ENCODE results near the gene CKAP4. TPM values are rescaled to one million over a fixed set of nuclear protein-coding genes. Genes with fewer than 3 reads are reported as not detected.

CKAP4 gene
- total and polyA plus RNA-seq, 8 donors: 13.7 to 98.7 (median 39.1) TPM

DNA sequence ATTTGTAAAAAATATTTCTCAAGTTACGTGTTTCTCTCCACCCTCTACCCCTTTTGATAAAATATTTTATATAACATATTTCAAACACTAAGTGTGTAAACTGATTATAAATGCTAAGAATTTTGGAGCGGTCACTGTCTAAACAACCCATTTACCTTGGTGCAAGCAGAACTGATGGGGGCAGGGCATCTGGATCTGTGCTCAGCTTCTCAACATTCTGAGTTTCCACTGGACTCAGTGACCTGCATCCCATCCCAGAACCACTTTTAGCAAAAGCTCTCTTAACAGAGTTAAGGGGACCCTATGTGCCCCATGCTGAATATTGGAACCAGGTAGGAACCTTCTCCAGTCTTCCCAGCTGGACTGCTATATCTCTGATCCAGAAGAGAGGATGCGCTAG lies 53.5 kb downstream of the CKAP4 start:
- TF ChIP-seq POLR2AphosphoS5 (IDR thresholded peaks at IDR 0.05) (no peak), POLR2A (IDR thresholded peaks at IDR 0.05) (no peak), EP300 (IDR thresholded peaks at IDR 0.05) (no peak)
- TF ChIP-seq, protein P1, sequence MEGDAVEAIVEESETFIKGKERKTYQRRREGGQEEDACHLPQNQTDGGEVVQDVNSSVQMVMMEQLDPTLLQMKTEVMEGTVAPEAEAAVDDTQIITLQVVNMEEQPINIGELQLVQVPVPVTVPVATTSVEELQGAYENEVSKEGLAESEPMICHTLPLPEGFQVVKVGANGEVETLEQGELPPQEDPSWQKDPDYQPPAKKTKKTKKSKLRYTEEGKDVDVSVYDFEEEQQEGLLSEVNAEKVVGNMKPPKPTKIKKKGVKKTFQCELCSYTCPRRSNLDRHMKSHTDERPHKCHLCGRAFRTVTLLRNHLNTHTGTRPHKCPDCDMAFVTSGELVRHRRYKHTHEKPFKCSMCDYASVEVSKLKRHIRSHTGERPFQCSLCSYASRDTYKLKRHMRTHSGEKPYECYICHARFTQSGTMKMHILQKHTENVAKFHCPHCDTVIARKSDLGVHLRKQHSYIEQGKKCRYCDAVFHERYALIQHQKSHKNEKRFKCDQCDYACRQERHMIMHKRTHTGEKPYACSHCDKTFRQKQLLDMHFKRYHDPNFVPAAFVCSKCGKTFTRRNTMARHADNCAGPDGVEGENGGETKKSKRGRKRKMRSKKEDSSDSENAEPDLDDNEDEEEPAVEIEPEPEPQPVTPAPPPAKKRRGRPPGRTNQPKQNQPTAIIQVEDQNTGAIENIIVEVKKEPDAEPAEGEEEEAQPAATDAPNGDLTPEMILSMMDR (IDR thresholded peaks at IDR 0.05): no peak
- Histone ChIP-seq H3K4me3 (no peak overlapping the region), H3K27ac (no peak overlapping the region), H3K9me3 (no peaks in the 10 kb centered on the region), H3K27me3 (no peaks in the 10 kb centered on the region), H3K36me3 (no peaks in the 10 kb centered on the region), H3K4me1 (peaks cover 0 to 18% (median 2%) of the 10 kb centered on the region in 4 donors)
- intact Hi-C loops (cut with DNase I; ENCODE audit: low total_unique reads): no loop called here
- no peak for DNase-seq
- WGBS, 5 donors: 92 to 95% (median 94%) methylated on average over 3 of the region's 3 CpGs

DNA sequence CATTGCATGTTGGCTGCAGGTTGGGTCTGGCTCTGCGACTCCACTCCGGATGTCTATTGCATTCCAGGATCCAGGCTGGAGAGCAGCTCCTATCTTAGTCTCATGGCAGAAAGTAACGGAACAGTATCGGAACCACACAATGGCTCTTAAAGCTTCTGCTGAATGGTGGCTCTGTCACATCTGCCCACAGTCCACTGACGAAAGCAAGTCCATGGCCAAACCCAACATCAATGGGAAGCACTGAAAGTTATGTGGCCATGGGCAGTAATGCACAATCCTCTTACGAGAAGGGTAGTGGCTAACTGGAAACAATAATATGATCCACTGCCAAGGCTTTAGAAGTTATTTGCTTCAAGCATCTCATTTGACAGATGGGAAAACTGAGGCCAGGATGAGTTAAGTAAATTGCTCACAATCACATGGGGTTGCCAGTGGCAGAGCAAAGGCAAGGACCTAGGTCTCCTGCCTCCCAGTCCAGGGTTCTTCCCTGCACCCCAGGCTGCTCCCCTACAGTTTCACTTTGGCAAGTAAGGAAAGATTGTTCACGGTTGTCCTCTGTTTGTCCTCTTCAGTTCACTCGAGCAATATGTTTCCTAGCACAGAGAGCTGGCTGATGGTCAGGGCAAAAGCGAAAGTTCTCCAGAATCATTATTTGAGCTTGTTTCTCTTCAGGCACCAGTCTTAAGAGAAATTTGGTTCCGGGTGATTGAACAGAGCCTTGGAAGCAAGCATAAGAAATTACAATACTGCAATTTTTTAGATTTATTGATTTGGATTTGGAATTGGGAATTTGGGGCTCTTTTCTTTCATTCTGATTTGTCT lies 54.2 kb downstream of the CKAP4 start:
- H3K4me3 ChIP-seq: no peak overlapping the region
- WGBS, 5 donors: 73 to 81% (median 76%) methylated on average over 10 of the region's 10 CpGs
- intact Hi-C loops (cut with DNase I; ENCODE audit: low total_unique reads): no loop called here
- no peak for DNase-seq
- H3K27ac ChIP-seq: no peak overlapping the region
- no peak for TF ChIP-seq POLR2AphosphoS5 (IDR thresholded peaks at IDR 0.05)
- TF ChIP-seq POLR2A (IDR thresholded peaks at IDR 0.05): no peak
- TF ChIP-seq EP300 (IDR thresholded peaks at IDR 0.05): no peak
- TF ChIP-seq, protein P1 (IDR thresholded peaks at IDR 0.05): no peak
- peaks cover 0 to 3% (median 0%) of the 10 kb centered on the region in 3 donors for H3K27me3 ChIP-seq
- peaks cover 0 to 18% (median 2%) of the 10 kb centered on the region in 4 donors for H3K4me1 ChIP-seq
- no peaks in the 10 kb centered on the region for H3K36me3 ChIP-seq
- no peaks in the 10 kb centered on the region for H3K9me3 ChIP-seq

DNA sequence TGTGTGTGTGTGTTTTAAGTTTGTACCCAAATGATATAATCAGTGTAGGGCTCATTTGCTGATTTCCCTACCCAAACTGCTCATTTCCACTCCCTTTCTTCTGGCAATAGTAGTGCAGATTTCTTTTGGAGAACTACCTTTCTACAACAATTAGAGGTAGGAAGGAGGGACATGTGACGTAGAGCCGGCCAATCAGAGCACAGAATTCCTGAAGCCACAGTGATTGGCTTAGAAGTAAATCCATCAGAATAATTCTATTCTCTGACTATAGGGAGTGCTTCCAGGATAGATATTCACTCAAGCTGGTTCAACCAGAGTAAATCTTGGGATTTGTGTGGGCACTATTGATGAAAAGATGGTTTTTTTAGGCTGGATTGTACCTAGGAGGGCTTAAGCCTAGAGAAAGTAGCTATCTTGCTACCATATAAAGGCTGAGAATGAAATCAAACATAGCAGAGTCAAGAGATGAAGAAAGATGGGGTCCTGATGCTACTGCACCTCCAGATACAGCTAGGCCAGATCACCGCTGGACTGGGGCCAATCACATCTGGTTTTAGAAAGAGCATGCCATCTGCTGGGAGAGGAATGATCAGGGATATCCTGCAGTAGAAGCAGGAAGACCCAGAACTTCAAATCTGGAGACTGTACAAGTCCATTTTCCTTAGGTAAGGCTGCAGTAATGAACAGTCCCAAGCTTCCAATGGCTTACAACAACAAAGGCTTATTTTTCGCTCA lies 55.0 kb downstream of the CKAP4 start:
- Histone ChIP-seq H3K4me3 (no peak overlapping the region), H3K36me3 (no peaks in the 10 kb centered on the region), H3K27me3 (peaks cover 0 to 11% (median 4%) of the 10 kb centered on the region in 3 donors), H3K27ac (no peak overlapping the region), H3K9me3 (no peaks in the 10 kb centered on the region), H3K4me1 (peaks cover 0 to 18% (median 2%) of the 10 kb centered on the region in 4 donors)
- intact Hi-C loops (cut with DNase I; ENCODE audit: low total_unique reads): no loop called here
- TF ChIP-seq POLR2AphosphoS5 (IDR thresholded peaks at IDR 0.05) (no peak), POLR2A (IDR thresholded peaks at IDR 0.05) (no peak), EP300 (IDR thresholded peaks at IDR 0.05) (no peak)
- TF ChIP-seq, protein P1 (IDR thresholded peaks at IDR 0.05): no peak
- DNase-seq: no peak
- WGBS, 5 donors: 92 to 96% (median 93%) methylated on average over 4 of the region's 4 CpGs

DNA sequence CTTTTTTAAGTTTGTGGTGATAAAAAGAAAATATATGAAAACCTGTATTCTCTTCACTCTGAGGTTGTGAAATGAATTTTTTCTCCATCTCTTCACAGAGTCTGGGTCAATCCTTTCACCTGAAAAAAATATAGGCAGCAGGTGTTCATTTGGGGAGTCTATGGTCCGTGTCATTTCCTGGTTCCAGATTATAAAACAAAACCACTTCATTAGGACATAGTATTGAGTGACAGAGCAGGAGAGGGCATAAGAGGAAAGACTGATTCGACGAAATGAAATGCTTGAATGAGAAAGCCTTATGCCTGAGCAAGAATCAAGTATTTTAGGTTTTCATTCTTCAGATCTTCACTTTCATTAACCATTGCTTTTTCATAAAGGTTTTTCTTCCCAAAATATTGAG lies 57.2 kb downstream of the CKAP4 start:
- no peak for TF ChIP-seq POLR2A (IDR thresholded peaks at IDR 0.05)
- TF ChIP-seq EP300 (IDR thresholded peaks at IDR 0.05): no peak
- TF ChIP-seq POLR2AphosphoS5 (IDR thresholded peaks at IDR 0.05): no peak
- TF ChIP-seq, protein P1 (IDR thresholded peaks at IDR 0.05): no peak
- Histone ChIP-seq H3K27me3 (peaks cover 0 to 16% (median 4%) of the 10 kb centered on the region in 3 donors), H3K27ac (no peak overlapping the region), H3K9me3 (no peaks in the 10 kb centered on the region), H3K36me3 (no peaks in the 10 kb centered on the region), H3K4me1 (peaks cover 0 to 11% (median 0%) of the 10 kb centered on the region in 4 donors), H3K4me3 (no peak overlapping the region)
- intact Hi-C loops (cut with DNase I; ENCODE audit: low total_unique reads): no loop called here
- WGBS, 5 donors: 80 to 89% (median 82%) methylated on average over 3 of the region's 3 CpGs
- no peak for DNase-seq

Data from stomach (tissue), 9 donors.